22Rv1 (cell line): ENCODE data around the gene ITM2C.

Source experiments
- ZFX ChIP-seq: fragments of 450-650 bp; IDR thresholded peaks from 2 replicates; pipeline ENCODE4 v1.6.1; 2017; ENCODE audit warnings: antibody characterized with exemption, borderline replicate concordance
- TF ChIP-seq, protein P1 (sequence below): fragments of 450-650 bp; IDR thresholded peaks from 2 replicates; pipeline ENCODE4 v1.5.1; 2017; ENCODE audit warnings: mild to moderate bottlenecking

DNA sequence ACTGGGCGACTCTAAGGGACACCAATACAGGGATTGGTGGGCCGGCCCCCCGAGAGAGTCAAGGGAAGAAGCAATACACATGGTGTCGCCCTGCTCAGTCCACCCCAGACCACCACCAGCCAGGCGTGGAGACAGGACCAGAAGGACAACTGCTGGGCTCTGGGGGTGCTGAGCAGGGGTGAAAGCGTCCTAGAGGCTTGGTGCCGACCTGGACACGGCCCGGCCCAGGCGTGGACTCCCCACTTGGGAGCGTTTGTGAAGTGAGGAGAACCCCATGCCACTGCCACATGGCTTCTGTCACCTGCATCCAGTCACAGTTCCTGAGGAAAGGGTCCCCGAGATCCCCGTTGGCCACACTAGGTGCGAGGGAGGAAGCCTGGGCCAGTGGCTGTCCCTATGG is 35.4 kb upstream of the ITM2C start:
- TF ChIP-seq, protein P1, sequence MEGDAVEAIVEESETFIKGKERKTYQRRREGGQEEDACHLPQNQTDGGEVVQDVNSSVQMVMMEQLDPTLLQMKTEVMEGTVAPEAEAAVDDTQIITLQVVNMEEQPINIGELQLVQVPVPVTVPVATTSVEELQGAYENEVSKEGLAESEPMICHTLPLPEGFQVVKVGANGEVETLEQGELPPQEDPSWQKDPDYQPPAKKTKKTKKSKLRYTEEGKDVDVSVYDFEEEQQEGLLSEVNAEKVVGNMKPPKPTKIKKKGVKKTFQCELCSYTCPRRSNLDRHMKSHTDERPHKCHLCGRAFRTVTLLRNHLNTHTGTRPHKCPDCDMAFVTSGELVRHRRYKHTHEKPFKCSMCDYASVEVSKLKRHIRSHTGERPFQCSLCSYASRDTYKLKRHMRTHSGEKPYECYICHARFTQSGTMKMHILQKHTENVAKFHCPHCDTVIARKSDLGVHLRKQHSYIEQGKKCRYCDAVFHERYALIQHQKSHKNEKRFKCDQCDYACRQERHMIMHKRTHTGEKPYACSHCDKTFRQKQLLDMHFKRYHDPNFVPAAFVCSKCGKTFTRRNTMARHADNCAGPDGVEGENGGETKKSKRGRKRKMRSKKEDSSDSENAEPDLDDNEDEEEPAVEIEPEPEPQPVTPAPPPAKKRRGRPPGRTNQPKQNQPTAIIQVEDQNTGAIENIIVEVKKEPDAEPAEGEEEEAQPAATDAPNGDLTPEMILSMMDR, result no peak
- TF ChIP-seq ZFX, result no peak
